ENCODE measurements around the gene TBKBP1.

GRCh38 chr17:47715669-47716325 is 21.8 kb downstream of the TBKBP1 start:
- TF ChIP-seq CTCF (IDR thresholded peaks at IDR 0.05) (no peak), POLR2AphosphoS5 (IDR thresholded peaks at IDR 0.05) (no peak)

Data from breast epithelium (tissue), 3 donors.